Activated CD4-positive, alpha-beta memory T cell treated with anti-CD3 and anti-CD28 coated beads, Interleukin-2, amount 10 ng/mL, durations not matched to agents 7 days and 5 days (primary cell): ENCODE results near the gene TGM3. TPM values are rescaled to one million over a fixed set of nuclear protein-coding genes. Genes with fewer than 3 reads are reported as not detected.

ENCODE experiments used
- CTCF ChIA-PET: fragments of 350-600 bp; sonication (Branson Sonifier 250); formaldehyde crosslinking; loops from one replicate; lab custom pipeline; 2021; ENCODE audit warnings: antibody characterized with exemption, inconsistent platforms; lab: Charles Lee
- POLR2A ChIA-PET: fragments of 350-600 bp; sonication (Branson Sonifier 250); formaldehyde crosslinking; loops from one replicate; lab custom pipeline; 2021; ENCODE audit warnings: antibody characterized with exemption; lab: Charles Lee
- DNase-seq: peaks from one replicate; pipeline ENCODE4 v3.0.0-alpha.2; 2020
- H3K27ac Mint-ChIP-seq: one replicate; pipeline ENCODE4 v1.8.0; 2021; ENCODE audit warnings: mild to moderate bottlenecking, mixed read lengths
- H3K27me3 Mint-ChIP-seq: one replicate; pipeline ENCODE4 v1.8.0; 2021; ENCODE audit warnings: mixed read lengths
- H3K36me3 Mint-ChIP-seq: one replicate; pipeline ENCODE4 v1.8.0; 2021; ENCODE audit warnings: low read depth, mixed read lengths
- H3K4me1 Mint-ChIP-seq: one replicate; pipeline ENCODE4 v1.8.0; 2021; ENCODE audit warnings: mixed read lengths
- H3K4me3 Mint-ChIP-seq: one replicate; pipeline ENCODE4 v1.8.0; 2021; ENCODE audit warnings: mild to moderate bottlenecking, mixed read lengths
- H3K9me3 Mint-ChIP-seq: one replicate; pipeline ENCODE4 v1.8.0; 2021; ENCODE audit warnings: mixed read lengths
- total RNA-seq, 2 experiments: library from RNA; stranded (reverse); gene quantifications; one replicate each; pipeline ENCODE4 v1.2.3, GENCODE V29; 2021

Gene TGM3
- total RNA-seq, 2 experiments from 2014 or later, result not detected

- ChIA-PET POLR2A (no interaction called here), CTCF (no interaction called here)
- Mint-ChIP-seq H3K4me3 (no peak overlapping the region), H3K27ac (no peak overlapping the region), H3K4me1 (no peaks in the 10 kb centered on the region), H3K9me3 (no peaks in the 10 kb centered on the region), H3K27me3 (peaks cover 1% of the 10 kb centered on the region), H3K36me3 (no peaks in the 10 kb centered on the region)
- DNase-seq, result no peak
Measured at GRCh38 chr20:2337142-2337541, 41.3 kb downstream of the TGM3 start.

GRCh38 chr20:2338411-2339066 lies 42.7 kb downstream of the TGM3 start:
- no peak for DNase-seq
- H3K27ac Mint-ChIP-seq, result no peak overlapping the region
- POLR2A ChIA-PET, result no interaction called here
- no peaks in the 10 kb centered on the region for H3K4me1 Mint-ChIP-seq
- no peak overlapping the region for H3K4me3 Mint-ChIP-seq
- CTCF ChIA-PET, result no interaction called here
- H3K9me3 Mint-ChIP-seq, result no peaks in the 10 kb centered on the region
- H3K27me3 Mint-ChIP-seq, result peaks cover 1% of the 10 kb centered on the region
- no peaks in the 10 kb centered on the region for H3K36me3 Mint-ChIP-seq

GRCh38 chr20:2340136-2340535 lies 44.3 kb downstream of the TGM3 start:
- Mint-ChIP-seq H3K27ac (no peak overlapping the region), H3K36me3 (no peaks in the 10 kb centered on the region), H3K4me3 (no peak overlapping the region), H3K9me3 (no peaks in the 10 kb centered on the region), H3K4me1 (no peaks in the 10 kb centered on the region), H3K27me3 (peaks cover 1% of the 10 kb centered on the region)
- no peak for DNase-seq
- CTCF ChIA-PET, result no interaction called here
- POLR2A ChIA-PET, result no interaction called here

DNA sequence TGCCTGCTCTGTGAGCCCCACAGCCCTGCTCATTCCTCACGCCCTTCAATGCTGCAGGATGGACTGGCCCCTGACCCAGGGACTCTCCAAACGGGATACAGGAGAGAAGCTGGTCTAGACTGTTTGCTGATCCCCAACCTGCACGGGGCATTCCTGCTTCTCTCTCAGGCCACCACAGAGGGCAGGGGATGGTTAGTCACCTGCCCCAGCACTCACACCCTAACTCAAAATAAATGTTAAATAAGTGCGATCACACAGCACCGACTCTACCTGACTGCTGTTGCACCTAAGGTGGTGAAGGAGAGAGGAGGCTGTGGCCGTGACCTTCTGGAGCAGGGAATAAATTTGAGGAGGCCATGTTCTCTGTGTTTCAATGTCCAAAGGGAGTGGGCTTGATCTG lies 45.0 kb downstream of the TGM3 start:
- CTCF ChIA-PET, result interaction anchor here (1.7 kb wide), 1 partner anchor 133 kb away, joined by 4 read pairs; no protein-coding TSS in a partner anchor
- H3K27ac Mint-ChIP-seq, result no peak overlapping the region
- POLR2A ChIA-PET, result no interaction called here
- no peaks in the 10 kb centered on the region for H3K9me3 Mint-ChIP-seq
- no peak overlapping the region for H3K4me3 Mint-ChIP-seq
- DNase-seq, result no peak
- no peaks in the 10 kb centered on the region for H3K4me1 Mint-ChIP-seq
- no peaks in the 10 kb centered on the region for H3K36me3 Mint-ChIP-seq
- H3K27me3 Mint-ChIP-seq, result peaks cover 4% of the 10 kb centered on the region

- H3K27ac Mint-ChIP-seq, result no peak overlapping the region
- CTCF ChIA-PET, result interaction anchor here (0.6 to 1.7 kb wide), 2 partner anchors 105 to 133 kb away, joined by 3 to 4 read pairs; no protein-coding TSS in a partner anchor
- no peaks in the 10 kb centered on the region for H3K36me3 Mint-ChIP-seq
Measured at GRCh38 chr20:2341336-2341735, 45.5 kb downstream of the TGM3 start.

GRCh38 chr20:2342243-2342642 lies 46.4 kb downstream of the TGM3 start:
- H3K27me3 Mint-ChIP-seq, result peaks cover 8% of the 10 kb centered on the region
- H3K36me3 Mint-ChIP-seq, result no peaks in the 10 kb centered on the region
- H3K4me1 Mint-ChIP-seq, result no peaks in the 10 kb centered on the region
- no peak overlapping the region for H3K4me3 Mint-ChIP-seq
- no peak overlapping the region for H3K27ac Mint-ChIP-seq
- CTCF ChIA-PET, result interaction anchor here (1.7 kb wide), 1 partner anchor 134 kb away, joined by 4 read pairs; no protein-coding TSS in a partner anchor
- no peak for DNase-seq
- POLR2A ChIA-PET, result no interaction called here
- no peaks in the 10 kb centered on the region for H3K9me3 Mint-ChIP-seq

More at GRCh38 chr20:2341336-2341735, 45.5 kb downstream of the TGM3 start:
- no peaks in the 10 kb centered on the region for H3K9me3 Mint-ChIP-seq
- H3K27me3 Mint-ChIP-seq, result peaks cover 7% of the 10 kb centered on the region
- no peak for DNase-seq
- POLR2A ChIA-PET, result no interaction called here
- H3K4me3 Mint-ChIP-seq, result no peak overlapping the region
- H3K4me1 Mint-ChIP-seq, result no peaks in the 10 kb centered on the region

DNA sequence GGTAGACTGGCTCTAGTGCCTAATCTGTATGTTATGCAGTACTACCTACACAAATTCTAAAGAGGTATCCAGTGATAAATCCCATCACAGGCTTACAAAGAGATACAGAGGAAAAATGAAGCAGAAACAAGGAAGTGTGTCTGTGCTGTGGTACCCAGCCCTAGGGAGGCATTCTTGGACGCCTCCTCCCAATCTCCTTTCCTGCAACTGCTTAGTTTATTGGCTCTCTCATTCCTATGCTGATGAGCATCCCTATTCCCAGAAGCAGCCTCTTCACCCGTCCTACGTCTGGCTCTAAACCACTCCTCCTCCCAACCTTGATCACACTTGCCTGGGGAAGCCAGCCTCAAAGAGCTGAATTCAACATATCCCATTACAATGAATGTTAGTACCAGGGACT lies 50.4 kb downstream of the TGM3 start:
- H3K27me3 Mint-ChIP-seq, result peaks cover 18% of the 10 kb centered on the region
- CTCF ChIA-PET, result interaction anchor here (1.4 kb wide), 1 partner anchor 139 kb away, joined by 5 read pairs; no protein-coding TSS in a partner anchor
- POLR2A ChIA-PET, result no interaction called here

DNA sequence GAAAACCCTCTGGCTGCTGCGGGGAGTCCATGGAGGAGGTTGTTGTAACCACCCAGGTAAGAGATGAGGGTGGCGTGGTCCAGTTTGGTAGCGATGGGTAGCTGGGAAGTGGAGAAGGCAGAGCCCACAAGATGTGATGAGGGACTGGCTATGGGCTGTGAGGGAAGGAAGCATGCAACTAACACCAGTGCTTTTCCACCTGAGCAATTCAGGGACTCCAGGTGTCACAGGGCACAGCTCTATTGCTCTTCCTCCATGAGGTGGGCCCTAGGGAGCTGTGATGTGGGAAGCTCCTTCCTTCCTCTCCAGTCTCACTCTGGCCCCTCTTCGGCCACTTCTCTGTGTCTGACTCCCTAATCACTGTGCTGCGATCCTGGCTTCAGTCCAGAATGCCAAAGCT lies 52.5 kb downstream of the TGM3 start:
- H3K27ac Mint-ChIP-seq, result no peak overlapping the region
- ChIA-PET POLR2A (no interaction called here), CTCF (interaction anchor here (0.6 to 1.2 kb wide), 3 partner anchors 101 to 141 kb away, joined by 3 read pairs; no protein-coding TSS in a partner anchor)
- H3K36me3 Mint-ChIP-seq, result no peaks in the 10 kb centered on the region
- no peak for DNase-seq
- H3K4me1 Mint-ChIP-seq, result peaks cover 5% of the 10 kb centered on the region
- no peak overlapping the region for H3K4me3 Mint-ChIP-seq
- peaks cover 20% of the 10 kb centered on the region for H3K27me3 Mint-ChIP-seq
- no peaks in the 10 kb centered on the region for H3K9me3 Mint-ChIP-seq

More for the DNA sequence above, 50.4 kb downstream of the TGM3 start:
- Mint-ChIP-seq H3K27ac (no peak overlapping the region), H3K36me3 (no peaks in the 10 kb centered on the region), H3K4me1 (no peaks in the 10 kb centered on the region), H3K9me3 (no peaks in the 10 kb centered on the region), H3K4me3 (no peak overlapping the region)
- DNase-seq, result no peak

- no peak for DNase-seq
- H3K36me3 Mint-ChIP-seq, result no peaks in the 10 kb centered on the region
- peaks cover 5% of the 10 kb centered on the region for H3K4me1 Mint-ChIP-seq
- POLR2A ChIA-PET, result interaction anchor here (0.5 kb wide), 1 partner anchor 30 kb away, joined by 3 read pairs; no protein-coding TSS in a partner anchor
- no peaks in the 10 kb centered on the region for H3K9me3 Mint-ChIP-seq
- no peak overlapping the region for H3K27ac Mint-ChIP-seq
- H3K4me3 Mint-ChIP-seq, result no peak overlapping the region
- peaks cover 32% of the 10 kb centered on the region for H3K27me3 Mint-ChIP-seq
- CTCF ChIA-PET, result interaction anchor here (0.7 to 1.5 kb wide), 2 partner anchors 37 to 373 kb away, joined by 3 to 5 read pairs; no protein-coding TSS in a partner anchor
Measured at GRCh38 chr20:2349801-2350200, 54.0 kb downstream of the TGM3 start.

DNA sequence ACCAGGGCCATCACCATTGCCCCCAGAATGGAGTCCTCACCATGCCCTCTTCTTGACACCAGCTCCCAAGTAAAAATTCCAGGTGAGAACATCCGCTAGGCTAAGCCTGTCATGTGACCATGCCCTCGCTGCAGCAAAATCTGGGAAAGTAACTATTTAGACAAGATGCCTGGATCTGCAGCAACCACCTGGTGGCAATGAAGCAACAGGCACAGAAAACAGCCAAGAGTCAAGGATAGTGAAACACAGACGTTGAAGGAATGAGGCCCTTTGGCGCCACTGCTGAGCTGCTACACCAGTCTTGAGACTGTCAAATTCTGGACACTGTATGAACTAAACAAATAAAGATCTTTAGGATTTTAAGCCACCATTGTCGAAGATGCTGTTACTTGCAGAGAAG lies 54.8 kb downstream of the TGM3 start:
- no peaks in the 10 kb centered on the region for H3K36me3 Mint-ChIP-seq
- peaks cover 37% of the 10 kb centered on the region for H3K27me3 Mint-ChIP-seq
- H3K27ac Mint-ChIP-seq, result no peak overlapping the region
- ChIA-PET POLR2A (no interaction called here), CTCF (interaction anchor here (0.8 to 1.5 kb wide), 3 partner anchors 15 to 91 kb away, joined by 3 to 5 read pairs (median 3); no protein-coding TSS in a partner anchor)
- no peak for DNase-seq
- H3K9me3 Mint-ChIP-seq, result no peaks in the 10 kb centered on the region
- no peak overlapping the region for H3K4me3 Mint-ChIP-seq
- H3K4me1 Mint-ChIP-seq, result peaks cover 5% of the 10 kb centered on the region

GRCh38 chr20:2353231-2353630 lies 57.4 kb downstream of the TGM3 start:
- peaks cover 36% of the 10 kb centered on the region for H3K27me3 Mint-ChIP-seq
- H3K4me1 Mint-ChIP-seq, result peaks cover 5% of the 10 kb centered on the region
- POLR2A ChIA-PET, result no interaction called here
- no peaks in the 10 kb centered on the region for H3K36me3 Mint-ChIP-seq
- no peak overlapping the region for H3K4me3 Mint-ChIP-seq
- CTCF ChIA-PET, result no interaction called here
- H3K9me3 Mint-ChIP-seq, result no peaks in the 10 kb centered on the region
- no peak overlapping the region for H3K27ac Mint-ChIP-seq
- no peak for DNase-seq

GRCh38 chr20:2357114-2357513 lies 61.3 kb downstream of the TGM3 start:
- peaks cover 3% of the 10 kb centered on the region for H3K4me1 Mint-ChIP-seq
- ChIA-PET POLR2A (interaction anchor here (1.1 kb wide), 1 partner anchor 114 kb away, joined by 3 read pairs; the partner anchor contains the start of gene SNRPB), CTCF (no interaction called here)
- no peaks in the 10 kb centered on the region for H3K36me3 Mint-ChIP-seq
- no peak for DNase-seq
- H3K27me3 Mint-ChIP-seq, result peaks cover 51% of the 10 kb centered on the region
- H3K9me3 Mint-ChIP-seq, result peaks cover 4% of the 10 kb centered on the region
- H3K4me3 Mint-ChIP-seq, result no peak overlapping the region
- no peak overlapping the region for H3K27ac Mint-ChIP-seq

- ChIA-PET POLR2A (no interaction called here), CTCF (no interaction called here)
- H3K36me3 Mint-ChIP-seq, result no peaks in the 10 kb centered on the region
- no peaks in the 10 kb centered on the region for H3K4me1 Mint-ChIP-seq
- H3K27ac Mint-ChIP-seq, result no peak overlapping the region
- DNase-seq, result no peak
- peaks cover 4% of the 10 kb centered on the region for H3K9me3 Mint-ChIP-seq
- H3K4me3 Mint-ChIP-seq, result no peak overlapping the region
- H3K27me3 Mint-ChIP-seq, result peaks cover 51% of the 10 kb centered on the region
Measured at GRCh38 chr20:2358006-2358405, 62.2 kb downstream of the TGM3 start.
